K562 (cell line): Measurements from ENCODE around the gene ZNF609. TPM values are rescaled to one million over a fixed set of nuclear protein-coding genes. Genes with fewer than 3 reads are reported as not detected.

Source experiments
- ATAC-seq: fragments of 200-7000 bp; cut with Tn5 transposase; 3 replicates; pipeline ENCODE4 v1.9.1; 2020; ENCODE audit warnings: moderate library complexity
- BruUV-seq: library from RNA; stranded (reverse); fragments of 400-500 nt; replicated peaks from 2 replicates; lab custom pipeline; 2021; lab: Mats Ljungman, UMichigan
- CTCF ChIA-PET: fragments of 300-600 bp; formaldehyde crosslinking; extraction: SDS; loops from one replicate; lab custom pipeline; 2021; ENCODE audit warnings: low intra/inter-chr PET ratio; lab: Yijun Ruan, JAX
- POLR2A ChIA-PET: fragments of 300-600, 350-650 bp; sonication (Branson Sonifier 250); formaldehyde crosslinking; extraction: SDS; loops from one replicate; lab custom pipeline; 2021; ENCODE audit warnings: antibody characterized with exemption, inconsistent platforms; lab: Yijun Ruan, JAX
- DNase-seq, 4 experiments: peaks; one replicate each; pipeline versions ENCODE4 v3.0.0 to v3.0.0-alpha.2; 2011 to 2018; ENCODE audit warnings: low spot score in 3 of 4, mixed read lengths in 3 of 4; ENCODE audit errors: extremely low read depth in 1 of 4
- FAIRE-seq: peaks from 2 replicates; lab custom pipeline; 2011; peaks lifted over from hg19 to GRCh38; lab: Jason Lieb, UNC
- H2AFZ ChIP-seq: 2 replicates; pipeline ENCODE4 v1.6.0; 2011; ENCODE audit warnings: low read depth, low read length, control low read depth, inconsistent platforms
- H3K27ac ChIP-seq: fragments of 200-600 bp; 3 replicates; pipeline ENCODE4 v1.8.0; 2011; ENCODE audit warnings: low read depth, mild to moderate bottlenecking, control low read depth, inconsistent platforms, low read length, moderate library complexity, mixed read lengths; ENCODE audit errors: extremely low read depth
- H3K27me3 ChIP-seq, 2 experiments: fragments of 300-600 bp in 1 of 2; 2 replicates in 1 of 2; 3 replicates in 1 of 2; pipeline versions ENCODE4 v1.6.0 to v1.8.0; 2011; ENCODE audit warnings: inconsistent platforms in 2 of 2, low read length in 2 of 2, mild to moderate bottlenecking in 1 of 2, mixed read lengths in 1 of 2, moderate library complexity in 1 of 2; ENCODE audit not compliant: control insufficient read depth in 2 of 2, insufficient read depth in 2 of 2
- H3K36me3 ChIP-seq: fragments of 300-600 bp; 3 replicates; pipeline ENCODE4 v1.8.0; 2011; ENCODE audit warnings: mild to moderate bottlenecking, low read length, inconsistent platforms; ENCODE audit not compliant: control insufficient read depth, insufficient read depth
- H3K4me1 ChIP-seq, 2 experiments: fragments of 200-600 bp in 1 of 2; replicated peaks in 1 of 2; 2 replicates in 1 of 2; 3 replicates in 1 of 2; pipeline versions ENCODE4 v1.5.1 to v1.8.0; 2011; ENCODE audit warnings: inconsistent platforms in 2 of 2, low read length in 2 of 2, mild to moderate bottlenecking in 1 of 2, mixed read lengths in 1 of 2, moderate library complexity in 1 of 2; ENCODE audit not compliant: control insufficient read depth in 2 of 2, insufficient read depth in 2 of 2
- H3K4me2 ChIP-seq: 2 replicates; pipeline ENCODE4 v1.6.1; 2011; ENCODE audit warnings: low read length, control low read depth, inconsistent platforms, mixed read lengths; ENCODE audit not compliant: insufficient read depth
- H3K4me3 ChIP-seq: fragments of 200-600 bp; sonication (generic), shearing (Covaris generic); 2 replicates; pipeline ENCODE4 v1.5.1; 2016; ENCODE audit warnings: control low read depth, inconsistent platforms
- H3K79me2 ChIP-seq: fragments of 200-600 bp; 3 replicates; pipeline ENCODE4 v1.8.0; 2011; ENCODE audit warnings: low read length, inconsistent platforms; ENCODE audit not compliant: control insufficient read depth, insufficient read depth
- H3K9ac ChIP-seq, 2 experiments: 2 replicates each; pipeline versions ENCODE4 v1.6.0 to v1.6.1; 2011; ENCODE audit warnings: low read depth in 2 of 2, low read length in 2 of 2, control low read depth in 1 of 2, inconsistent platforms in 1 of 2, mild to moderate bottlenecking in 1 of 2, mixed read lengths in 1 of 2; ENCODE audit not compliant: insufficient read depth in 1 of 2
- H3K9me1 ChIP-seq: one replicate; pipeline ENCODE4 v1.6.0; 2011; ENCODE audit warnings: inconsistent platforms, mild to moderate bottlenecking, low read length, moderate library complexity; ENCODE audit not compliant: control insufficient read depth, insufficient read depth
- H3K9me3 ChIP-seq: replicated peaks from 2 replicates; pipeline ENCODE4 v1.5.1; 2011; ENCODE audit warnings: low read depth, low read length, inconsistent platforms; ENCODE audit not compliant: control insufficient read depth, insufficient read depth
- H4K20me1 ChIP-seq: replicated peaks from 2 replicates; pipeline ENCODE4 v1.6.1; 2011; ENCODE audit warnings: low read length, inconsistent platforms, mixed read lengths; ENCODE audit not compliant: control insufficient read depth, insufficient read depth
- ATF6 ChIP-seq: sonication (generic); formaldehyde crosslinking; IDR thresholded peaks from 2 replicates; pipeline ENCODE4 v1.4.0; 2020; ENCODE audit warnings: mild to moderate bottlenecking, missing genetic modification reagents
- C11orf30 ChIP-seq: fragments of 450-650 bp; IDR thresholded peaks from 2 replicates; pipeline ENCODE4 v1.6.1; 2016; ENCODE audit warnings: low read depth, mild to moderate bottlenecking
- HMBOX1 ChIP-seq: sonication (generic); IDR thresholded peaks from 2 replicates; pipeline ENCODE4 v1.6.1; 2016
- MEIS2 ChIP-seq: fragments of 450-650 bp; IDR thresholded peaks from 2 replicates; pipeline ENCODE4 v1.6.1; 2014; ENCODE audit warnings: mild to moderate bottlenecking; ENCODE audit not compliant: partially characterized antibody
- PBX2 ChIP-seq, 2 experiments: IDR thresholded peaks in 1 of 2; conservative IDR thresholded peaks in 1 of 2; 2 replicates each; pipeline ENCODE4 v1.6.1; 2016; ENCODE audit warnings: low read depth in 2 of 2, mild to moderate bottlenecking in 1 of 2, missing compliant biosample characterization in 1 of 2, missing genetic modification characterization in 1 of 2, moderate library complexity in 1 of 2
- ZNF316 ChIP-seq: fragments of 450-650 bp; IDR thresholded peaks from 2 replicates; pipeline ENCODE4 v1.6.1; 2016
- WGBS: fragments of 100-300 bp; shearing (Covaris generic); methylation state at CpG from one replicate; pipeline ENCODE4 v1.1.6; 2016; ENCODE audit warnings: low coverage, mixed read lengths; ENCODE audit not compliant: insufficient coverage; ENCODE audit errors: missing lambda C conversion rate; 5-methylcytosine and 5-hydroxymethylcytosine counted together
- in situ Hi-C: fragments of 300-500 bp; cut with MboI; formaldehyde crosslinking; loops from 4 replicates; pipeline ENCODE4 v1.15.0; 2018; ENCODE audit warnings: inconsistent platforms, mixed read lengths
- intact Hi-C: fragments of 100-400 bp; cut with micrococcal nuclease; formaldehyde crosslinking; loops from 2 replicates; pipeline ENCODE4 v1.14.2; 2022
- polyA plus RNA-seq, 8 experiments: library from polyadenylated mRNA; depleted of rRNA in 4 of 8; stranded (reverse) in 5 of 8; unstranded in 3 of 8; fragments of >200 nt; fragmentation: Nextera tagmentation in 2 of 8; fragmentation: Illumina TruSeq in 1 of 8; extraction: Ambion mirVana in 2 of 8; extraction: Trizol in 1 of 8; gene quantifications; 2 replicates each; pipeline versions ENCODE4 v1.2.1 to v1.2.3, GENCODE V29; 2011 to 2014; ENCODE audit warnings: inconsistent platforms in 1 of 8, missing spikeins in 1 of 8
- total RNA-seq, 7 experiments: library from RNA; depleted of rRNA in 6 of 7; stranded (reverse); fragments of >200 nt in 6 of 7; fragmentation: Illumina TruSeq in 2 of 7; extraction: Trizol in 2 of 7; gene quantifications; 2 replicates each; pipeline versions ENCODE4 v1.2.1 to v1.2.3, GENCODE V29; 2011 to 2021; ENCODE audit warnings: low replicate concordance in 1 of 7

Gene ZNF609
- total and polyA plus RNA-seq, 9 of the 15 experiments (the other 6 are each of a cell fraction or from before 2014, with no cell fraction given): 3.0 to 38.7 (median 17.8) TPM

DNA sequence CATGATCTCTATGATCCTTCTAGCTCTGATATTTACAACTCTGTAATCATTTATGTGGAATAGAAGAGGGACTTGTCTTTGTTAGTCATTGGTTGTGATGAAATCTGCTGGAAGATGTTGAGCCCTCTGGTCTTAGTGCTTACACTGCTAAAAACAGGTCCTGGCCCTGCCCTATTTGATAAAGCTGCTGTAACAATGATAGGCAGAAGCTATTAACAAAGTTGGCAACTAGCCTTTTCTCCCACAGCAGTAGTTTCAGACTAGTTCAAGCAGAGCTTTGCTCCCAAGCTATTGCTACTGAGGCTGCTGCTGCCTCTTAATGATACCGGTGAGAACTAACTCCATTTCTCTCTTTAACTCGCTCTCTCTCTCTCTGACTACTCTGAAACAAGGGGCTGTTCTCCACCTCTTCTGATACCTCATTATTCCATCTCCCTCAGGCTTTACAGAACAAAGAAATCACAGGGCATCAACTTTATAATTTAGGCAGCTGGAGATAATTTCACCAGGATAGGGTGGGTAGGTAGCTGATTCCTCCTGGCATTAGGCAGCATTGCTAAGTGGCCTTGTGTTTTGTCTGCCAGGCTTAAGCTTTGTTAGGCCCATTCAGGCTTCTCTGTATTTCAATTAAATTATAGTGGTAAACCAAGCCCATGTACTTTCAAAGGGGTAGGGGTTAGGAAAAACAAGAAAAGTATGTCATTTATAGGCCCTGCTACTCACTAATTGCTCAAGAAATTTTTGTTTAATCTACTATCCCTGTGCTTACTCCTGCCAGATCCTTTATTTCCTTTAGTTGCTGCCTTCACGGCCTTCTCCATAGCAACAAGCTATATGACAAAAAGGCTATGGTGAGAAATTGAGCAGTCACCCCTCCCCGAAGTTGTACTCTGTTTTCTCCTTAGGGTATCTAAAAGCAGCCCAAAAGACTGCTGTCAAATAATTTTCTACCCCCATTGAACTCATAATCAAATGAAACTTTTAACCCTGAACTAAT lies 175.4 kb downstream of the ZNF609 start:
- peaks cover 63% of the 10 kb centered on the region for H3K79me2 ChIP-seq
- H3K36me3 ChIP-seq: peaks cover 19% of the 10 kb centered on the region; the same call in 2 of the 3 replicates
- no TSS peak for BruUV-seq
- no peaks in the 10 kb centered on the region for H4K20me1 ChIP-seq
- H3K27ac ChIP-seq: no peak overlapping the region
- no peaks in the 10 kb centered on the region for H3K9me1 ChIP-seq
- TF ChIP-seq ATF6 (CRISPR knock-in tag) (no peak), PBX2 (CRISPR knock-in tag; IDR thresholded peaks at IDR 0.05; ENCODE audit: low read depth) (no peak), PBX2 (tag; conservative IDR thresholded peaks at IDR 0.05; ENCODE audit: low read depth) (peak; percentile 61; the same call in 1 of the 2 replicates), ZNF316 (peak; percentile 51), C11orf30 (peak; percentile 32), HMBOX1 (peak; percentile 72), MEIS2 (peak; percentile 26)
- no peak overlapping the region for H2AFZ ChIP-seq
- WGBS: 79% methylated on average over 4 of the region's 4 CpGs
- in situ Hi-C loops (no loop called here), intact Hi-C loops (no loop called here)
- no peak overlapping the region for H3K4me3 ChIP-seq
- no peak overlapping the region for H3K9ac ChIP-seq
- POLR2A ChIA-PET: interaction anchor here (0.6 to 2.8 kb wide), 4 partner anchors 8 to 150 kb away, joined by 3 to 14 read pairs (median 4); no protein-coding TSS in a partner anchor
- 0 out of 2 replicates have a peak, but pooled peaks cover 4% of the 10 kb centered on the region for H3K9me3 ChIP-seq
- H3K4me1 ChIP-seq: peaks cover 0 to 17% of the 10 kb centered on the region in 2 experiments; a peak in 3 of 5 replicates
- DNase-seq: peak in 1 of 4 experiments; percentile 21
- CTCF ChIA-PET: no interaction called here
- FAIRE-seq: no peak
- no peaks in the 10 kb centered on the region for H3K27me3 ChIP-seq
- peak; percentile 57 for ATAC-seq
- H3K4me2 ChIP-seq: no peak overlapping the region
